Measurements from ENCODE around the gene NFATC3.

NFATC3 gene

DNA sequence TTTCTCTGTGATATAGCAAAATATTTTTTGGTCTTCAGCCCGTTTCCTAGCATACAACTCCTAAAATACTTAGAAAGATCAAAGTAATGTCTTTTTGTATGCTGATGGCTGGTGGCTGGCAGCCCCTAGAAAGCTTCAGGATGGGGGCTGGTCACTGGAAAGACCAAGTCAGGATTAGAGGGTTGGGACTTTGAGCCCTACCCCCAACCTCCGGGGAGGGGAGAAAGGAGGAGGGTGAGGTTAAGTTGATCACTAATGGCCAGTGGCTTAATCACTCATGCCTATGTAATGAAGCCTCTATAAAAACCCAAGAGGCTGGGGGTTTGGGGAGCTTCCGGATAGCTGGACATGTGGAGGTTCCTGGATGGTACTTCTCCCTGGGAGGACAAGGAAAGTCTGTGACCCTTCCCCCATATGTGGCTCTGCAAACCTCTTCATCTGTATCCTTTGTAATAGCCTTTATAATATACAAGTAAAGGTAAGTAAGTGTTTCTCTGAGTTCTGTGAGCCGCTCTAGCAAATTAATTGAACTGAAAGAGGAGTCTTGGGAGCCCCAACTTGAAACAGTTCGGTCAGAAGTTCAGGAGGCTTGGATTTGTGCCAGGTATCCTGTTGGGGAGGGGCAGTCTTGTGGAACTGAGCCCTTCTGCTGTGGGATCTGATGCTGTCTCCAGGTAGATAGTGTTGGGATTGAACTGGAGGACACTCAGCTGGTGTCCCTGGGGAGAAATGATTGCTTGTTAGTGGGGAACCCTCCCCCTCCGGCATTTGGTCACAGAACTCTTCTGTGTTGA lies 182.6 kb downstream of the NFATC3 start:
- DNase-seq, result no peak
- TF ChIP-seq GATA1 (IDR thresholded peaks at IDR 0.05; ENCODE audit: low read depth, low read length) (no peak), POLR2A (IDR thresholded peaks at IDR 0.05; ENCODE audit: low read length) (no peak)

DNA sequence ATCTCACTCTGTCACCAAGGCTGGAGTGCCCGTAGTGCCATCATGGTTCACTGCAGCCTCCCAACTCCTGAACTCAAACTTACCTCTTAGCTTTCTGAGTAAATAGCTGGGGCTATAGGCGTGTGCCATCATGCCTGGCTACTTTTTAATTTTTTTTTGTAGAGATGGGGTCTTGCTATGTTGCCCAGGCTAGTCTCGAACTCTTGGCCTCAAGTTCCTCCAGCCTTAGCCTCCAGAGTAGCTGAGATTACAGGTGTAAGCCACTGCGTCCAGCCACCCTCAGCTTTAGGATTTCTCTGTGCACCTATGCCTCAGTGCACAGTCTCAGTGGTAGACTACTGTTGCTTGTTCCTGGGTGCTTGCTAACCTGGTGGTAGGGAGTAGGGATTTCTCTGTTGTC lies 184.6 kb downstream of the NFATC3 start:
- TF ChIP-seq GATA1 (IDR thresholded peaks at IDR 0.05; ENCODE audit: low read depth, low read length) (no peak), POLR2A (IDR thresholded peaks at IDR 0.05; ENCODE audit: low read length) (no peak)

DNA sequence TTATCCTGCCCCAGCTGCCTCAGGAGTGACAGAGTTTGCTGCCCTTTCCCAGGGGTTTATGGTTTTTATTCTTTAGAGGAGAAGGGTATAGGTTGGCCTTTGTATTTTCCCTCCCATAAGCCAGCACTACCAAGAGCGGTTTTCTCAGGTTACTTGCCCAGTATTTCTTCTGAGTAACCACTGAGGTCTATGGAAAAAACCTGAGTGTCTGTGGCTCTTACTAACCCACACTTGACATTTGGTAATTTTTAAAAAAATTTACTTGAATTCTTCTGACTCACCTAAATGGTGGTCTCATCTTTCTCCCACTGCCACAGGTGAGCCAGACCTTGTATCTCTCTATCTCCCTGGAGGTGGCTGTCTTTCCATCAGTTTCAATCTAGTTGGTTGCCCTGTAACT lies 185.2 kb downstream of the NFATC3 start:
- TF ChIP-seq POLR2A (IDR thresholded peaks at IDR 0.05; ENCODE audit: low read length) (no peak), GATA1 (IDR thresholded peaks at IDR 0.05; ENCODE audit: low read depth, low read length) (no peak)
- no peak for DNase-seq

More for the DNA sequence above, 184.6 kb downstream of the NFATC3 start:
- no peak for DNase-seq

DNA sequence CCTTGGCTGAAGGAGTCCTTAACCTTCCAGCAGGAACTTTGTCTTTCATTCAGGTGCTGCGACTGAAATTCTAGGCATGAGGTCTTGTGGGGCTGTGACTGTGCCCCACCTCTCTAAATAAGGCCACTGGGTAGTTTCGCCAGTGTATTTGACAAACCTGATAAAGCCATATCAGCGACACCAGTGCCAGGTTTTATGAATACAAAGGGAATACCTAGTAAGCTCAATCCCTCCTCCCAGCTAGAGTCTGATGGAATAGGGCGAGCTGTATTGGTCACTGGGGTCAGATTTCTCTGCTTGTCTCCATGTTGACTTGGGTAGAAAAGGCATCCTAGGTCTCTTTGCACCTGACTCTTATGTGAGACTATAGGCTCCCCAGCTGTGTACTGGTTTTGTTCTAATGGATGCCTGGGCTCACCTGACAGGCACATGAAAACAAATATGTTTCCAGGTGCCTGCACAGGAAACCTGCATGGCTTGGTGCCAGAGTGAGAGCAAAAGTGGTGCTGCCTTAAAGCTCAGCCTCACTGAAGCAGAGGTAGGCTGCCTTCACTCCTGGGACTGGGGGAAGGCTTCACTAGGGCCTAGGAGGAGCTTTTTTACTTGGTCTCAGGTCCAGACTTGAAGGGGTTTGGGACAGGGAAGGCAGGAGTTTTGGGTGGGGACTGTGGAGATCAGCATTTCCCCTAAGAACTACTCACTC lies 187.5 kb downstream of the NFATC3 start:
- TF ChIP-seq GATA1 (IDR thresholded peaks at IDR 0.05; ENCODE audit: low read depth, low read length), result no peak
- no peak for TF ChIP-seq POLR2A (IDR thresholded peaks at IDR 0.05; ENCODE audit: low read length)
- no peak for DNase-seq

DNA sequence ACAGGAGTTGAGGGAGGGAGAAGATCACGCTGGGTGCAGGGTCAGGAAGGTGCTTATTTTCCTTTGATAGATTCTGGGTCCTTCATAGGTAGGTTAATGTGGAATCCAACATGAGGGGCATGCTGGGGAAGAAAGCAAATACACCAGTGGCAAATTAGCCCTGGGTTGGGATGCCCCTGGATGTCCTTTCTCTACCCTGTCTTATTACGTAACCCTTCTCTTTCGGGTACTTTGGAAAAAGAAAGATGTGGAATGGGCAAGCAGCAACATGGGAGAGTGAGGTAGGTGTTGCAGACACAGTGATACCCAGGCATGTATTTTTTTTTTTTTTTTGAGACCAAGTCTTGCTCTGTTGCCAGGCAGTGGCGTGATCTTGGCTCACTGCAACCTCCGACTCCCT lies 188.3 kb downstream of the NFATC3 start:
- TF ChIP-seq GATA1 (IDR thresholded peaks at IDR 0.05; ENCODE audit: low read depth, low read length) (no peak), POLR2A (IDR thresholded peaks at IDR 0.05; ENCODE audit: low read length) (no peak)
- no peak for DNase-seq

DNA sequence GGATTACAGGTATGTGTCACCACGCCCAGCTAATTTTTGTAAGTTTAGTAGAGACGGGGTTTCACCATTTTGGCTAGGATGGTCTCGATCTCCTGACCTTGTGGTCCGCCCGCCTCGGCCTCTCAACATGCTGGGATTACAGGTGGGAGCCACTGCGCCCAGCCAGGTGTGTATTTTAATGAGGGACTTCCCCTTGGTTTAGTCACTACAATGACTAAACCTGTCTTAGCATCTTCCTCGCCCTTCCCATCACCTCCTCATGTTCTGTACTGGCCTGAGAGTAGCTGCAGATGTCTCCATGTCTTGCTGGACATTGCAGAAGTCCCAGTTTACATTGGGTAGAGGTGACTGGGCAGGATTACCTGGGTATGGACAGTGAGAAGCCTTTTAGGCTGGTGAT lies 188.7 kb downstream of the NFATC3 start:
- DNase-seq, result no peak
- TF ChIP-seq GATA1 (IDR thresholded peaks at IDR 0.05; ENCODE audit: low read depth, low read length) (no peak), POLR2A (IDR thresholded peaks at IDR 0.05; ENCODE audit: low read length) (no peak)

DNA sequence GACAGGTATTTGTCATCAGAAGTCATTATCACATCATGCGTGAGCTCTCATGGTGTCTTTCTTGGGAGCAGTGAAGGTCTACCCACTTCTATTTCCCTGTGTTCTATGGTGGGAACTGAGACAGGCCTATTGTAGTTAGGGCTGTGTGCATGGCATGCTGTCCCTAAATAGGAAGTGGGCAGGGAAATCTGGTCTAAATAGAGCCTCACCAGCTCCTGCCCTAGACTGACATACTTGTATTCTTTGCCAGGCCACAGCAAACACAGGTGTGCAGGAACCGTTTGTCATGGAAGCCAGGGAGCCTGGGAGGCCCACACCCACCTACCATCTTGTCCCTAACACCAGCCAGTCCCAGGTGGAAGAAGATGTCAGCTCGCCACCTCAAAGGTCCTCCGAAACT lies 189.3 kb downstream of the NFATC3 start:
- no peak for DNase-seq
- no peak for TF ChIP-seq GATA1 (IDR thresholded peaks at IDR 0.05; ENCODE audit: low read depth, low read length)
- TF ChIP-seq POLR2A (IDR thresholded peaks at IDR 0.05; ENCODE audit: low read length), result no peak

DNA sequence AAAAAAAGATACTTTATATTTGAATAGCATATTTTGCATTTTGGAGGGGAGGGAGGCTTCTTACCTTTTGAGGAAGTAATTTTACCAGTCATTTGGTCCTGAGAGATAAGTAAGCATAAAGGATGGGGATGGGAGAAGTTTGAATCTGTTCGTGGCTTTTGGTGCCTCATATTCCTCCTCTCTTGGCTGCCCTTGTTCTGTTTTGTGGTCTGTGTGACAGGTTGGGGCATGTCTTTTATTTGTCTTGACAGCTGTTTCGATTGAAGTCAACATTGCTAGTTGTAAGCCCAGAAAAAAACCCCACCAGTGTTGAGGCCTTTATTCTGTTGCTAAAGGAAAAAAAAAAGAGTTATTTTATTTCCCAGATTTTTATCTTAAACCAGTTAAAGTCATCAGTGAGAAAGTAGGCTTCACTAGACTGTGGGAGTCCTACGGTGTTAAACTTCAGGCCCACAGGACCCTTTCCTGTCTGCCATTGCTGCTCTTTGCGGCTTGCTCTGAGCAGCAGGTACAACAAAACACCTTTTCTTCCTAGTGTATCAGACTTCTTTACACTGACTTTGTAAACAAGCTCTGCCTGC lies 190.5 kb downstream of the NFATC3 start:
- TF ChIP-seq POLR2A (IDR thresholded peaks at IDR 0.05; ENCODE audit: low read length) (no peak), GATA1 (IDR thresholded peaks at IDR 0.05; ENCODE audit: low read depth, low read length) (no peak)
- no peak for DNase-seq

DNA sequence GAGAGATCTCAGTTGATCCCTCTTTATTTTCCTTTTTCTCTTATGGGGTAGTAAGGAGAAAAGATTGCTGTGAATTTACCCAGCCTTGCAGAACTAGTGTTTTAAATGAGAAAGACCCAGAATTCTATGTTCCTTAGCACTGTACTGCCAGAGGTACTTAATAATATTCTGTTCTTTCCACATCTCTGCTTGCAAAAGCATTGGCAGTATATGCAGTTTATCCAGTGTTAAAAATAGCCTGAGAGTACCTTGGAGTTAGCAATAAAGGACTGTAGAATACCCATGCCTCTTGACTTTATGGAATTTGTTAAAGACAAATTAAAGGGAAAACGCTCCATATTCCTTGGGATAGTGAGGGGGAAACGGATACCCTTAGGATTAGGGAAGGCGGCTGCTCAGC lies 191.1 kb downstream of the NFATC3 start:
- TF ChIP-seq POLR2A (IDR thresholded peaks at IDR 0.05; ENCODE audit: low read length), result no peak
- TF ChIP-seq GATA1 (IDR thresholded peaks at IDR 0.05; ENCODE audit: low read depth, low read length), result no peak
- DNase-seq, result no peak

Data from erythroblast (primary cell).